HEK293T (cell line): ENCODE measurements around the gene SPPL3.

ENCODE experiments used
- CTCF ChIA-PET: fragments of 350-600 bp; formaldehyde crosslinking; extraction: SDS; loops from one replicate; lab custom pipeline; 2021; ENCODE audit warnings: antibody characterized with exemption, inconsistent platforms; lab: Yijun Ruan, JAX
- POLR2A ChIA-PET: fragments of 350-600 bp; formaldehyde crosslinking; extraction: SDS; loops from one replicate; lab custom pipeline; 2020; ENCODE audit warnings: antibody characterized with exemption, inconsistent platforms; lab: Yijun Ruan, JAX
- DNase-seq: peaks from one replicate; pipeline ENCODE4 v3.0.0; 2012; ENCODE audit warnings: mixed read lengths; ENCODE audit errors: extremely low spot score
- ARNT ChIP-seq: fragments of 450-650 bp; IDR thresholded peaks from 2 replicates; pipeline ENCODE4 v1.6.1; 2017; ENCODE audit warnings: mild to moderate bottlenecking
- BHLHE40 ChIP-seq: fragments of 450-650 bp; IDR thresholded peaks from 2 replicates; pipeline ENCODE4 v1.6.1; 2016; ENCODE audit warnings: mild to moderate bottlenecking, moderate library complexity, borderline replicate concordance
- CTBP1 ChIP-seq: fragments of 450-650 bp; IDR thresholded peaks from 2 replicates; pipeline ENCODE4 v1.6.1; 2016; ENCODE audit warnings: borderline replicate concordance
- ELF4 ChIP-seq: fragments of 450-650 bp; IDR thresholded peaks from 2 replicates; pipeline ENCODE4 v1.6.1; 2017; ENCODE audit warnings: antibody characterized with exemption
- FOXA1 ChIP-seq: fragments of 450-650 bp; IDR thresholded peaks from 2 replicates; pipeline ENCODE4 v1.6.1; 2016; ENCODE audit warnings: mild to moderate bottlenecking
- FOXK2 ChIP-seq: fragments of 450-650 bp; IDR thresholded peaks from 2 replicates; pipeline ENCODE4 v1.6.1; 2016; ENCODE audit warnings: mild to moderate bottlenecking
- FOXM1 ChIP-seq: fragments of 450-650 bp; IDR thresholded peaks from 2 replicates; pipeline ENCODE4 v1.6.1; 2017; ENCODE audit warnings: mild to moderate bottlenecking, borderline replicate concordance
- HDGF ChIP-seq: fragments of 450-650 bp; IDR thresholded peaks from 2 replicates; pipeline ENCODE4 v1.6.1; 2017; ENCODE audit warnings: antibody characterized with exemption, borderline replicate concordance
- L3MBTL2 ChIP-seq: fragments of 450-650 bp; conservative IDR thresholded peaks from 2 replicates; pipeline ENCODE4 v1.6.1; 2016; ENCODE audit warnings: mild to moderate bottlenecking
- LEF1 ChIP-seq: fragments of 450-650 bp; IDR thresholded peaks from 2 replicates; pipeline ENCODE4 v1.6.1; 2017; ENCODE audit warnings: mild to moderate bottlenecking, borderline replicate concordance
- NFRKB ChIP-seq: fragments of 450-650 bp; IDR thresholded peaks from 2 replicates; pipeline ENCODE4 v1.6.1; 2016; ENCODE audit warnings: mild to moderate bottlenecking, moderate library complexity
- SP1 ChIP-seq: fragments of 450-650 bp; IDR thresholded peaks from 2 replicates; pipeline ENCODE4 v1.6.1; 2017
- SUZ12 ChIP-seq: fragments of 450-650 bp; IDR thresholded peaks from 2 replicates; pipeline ENCODE4 v1.6.1; 2016; ENCODE audit warnings: mild to moderate bottlenecking
- TARDBP ChIP-seq: fragments of 450-650 bp; IDR thresholded peaks from 2 replicates; pipeline ENCODE4 v1.6.1; 2016
- ZNF384 ChIP-seq: fragments of 450-650 bp; IDR thresholded peaks from 2 replicates; pipeline ENCODE4 v1.6.1; 2016
- TF ChIP-seq, protein P1 (sequence below): fragments of 450-650 bp; IDR thresholded peaks from 2 replicates; pipeline ENCODE4 v1.6.1; 2016

SPPL3 gene

GRCh38 chr12:120870415-120870814, 33.7 kb downstream of the SPPL3 start:
- DNase-seq: no peak
- CTCF ChIA-PET: interaction anchor here (1.2 kb wide), 1 partner anchor 14 kb away, joined by 3 read pairs; no protein-coding TSS in a partner anchor
- TF ChIP-seq SUZ12: no peak
- no peak for TF ChIP-seq ZNF384
- TF ChIP-seq BHLHE40: no peak
- no peak for TF ChIP-seq FOXK2
- no peak for TF ChIP-seq CTBP1
- TF ChIP-seq LEF1: no peak
- TF ChIP-seq NFRKB: no peak
- no peak for TF ChIP-seq HDGF
- TF ChIP-seq TARDBP: no peak
- no peak for TF ChIP-seq FOXA1
- TF ChIP-seq FOXM1: no peak
- TF ChIP-seq, protein P1, sequence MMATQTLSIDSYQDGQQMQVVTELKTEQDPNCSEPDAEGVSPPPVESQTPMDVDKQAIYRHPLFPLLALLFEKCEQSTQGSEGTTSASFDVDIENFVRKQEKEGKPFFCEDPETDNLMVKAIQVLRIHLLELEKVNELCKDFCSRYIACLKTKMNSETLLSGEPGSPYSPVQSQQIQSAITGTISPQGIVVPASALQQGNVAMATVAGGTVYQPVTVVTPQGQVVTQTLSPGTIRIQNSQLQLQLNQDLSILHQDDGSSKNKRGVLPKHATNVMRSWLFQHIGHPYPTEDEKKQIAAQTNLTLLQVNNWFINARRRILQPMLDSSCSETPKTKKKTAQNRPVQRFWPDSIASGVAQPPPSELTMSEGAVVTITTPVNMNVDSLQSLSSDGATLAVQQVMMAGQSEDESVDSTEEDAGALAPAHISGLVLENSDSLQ: no peak
- no peak for TF ChIP-seq SP1
- no peak for TF ChIP-seq ELF4
- POLR2A ChIA-PET: no interaction called here

DNA sequence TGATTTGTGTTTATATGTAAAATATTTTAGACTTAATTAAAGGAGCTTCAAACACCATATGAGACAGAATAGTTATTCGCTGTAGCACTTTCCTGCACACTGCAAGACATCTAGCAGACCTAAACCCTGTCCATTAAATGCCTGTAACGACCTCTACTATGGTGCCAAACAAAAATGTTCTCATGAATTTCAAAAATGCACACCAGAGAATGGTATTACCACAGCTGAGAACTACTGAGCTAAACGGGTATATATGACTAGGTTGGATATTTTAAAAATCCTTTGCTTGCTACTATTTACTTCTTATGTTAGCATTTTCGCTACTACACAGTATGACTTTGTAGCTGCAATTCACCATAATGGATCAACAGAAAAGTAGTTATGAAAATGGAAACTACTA, 34.8 kb downstream of the SPPL3 start:
- ChIA-PET POLR2A (no interaction called here), CTCF (interaction anchor here (1.2 kb wide), 1 partner anchor 12 kb away, joined by 3 read pairs; no protein-coding TSS in a partner anchor)
- DNase-seq: no peak
- TF ChIP-seq L3MBTL2 (no peak), SP1 (no peak), FOXA1 (no peak), ARNT (no peak)

- DNase-seq: no peak
- CTCF ChIA-PET: no interaction called here
- POLR2A ChIA-PET: no interaction called here
- TF ChIP-seq LEF1: no peak
- TF ChIP-seq FOXA1: no peak
- TF ChIP-seq SP1: no peak
These were observed 38.0 kb downstream of the SPPL3 start for GRCh38 chr12:120866108-120866507.

GRCh38 chr12:120865098-120865497, 39.1 kb downstream of the SPPL3 start:
- CTCF ChIA-PET: no interaction called here

DNA sequence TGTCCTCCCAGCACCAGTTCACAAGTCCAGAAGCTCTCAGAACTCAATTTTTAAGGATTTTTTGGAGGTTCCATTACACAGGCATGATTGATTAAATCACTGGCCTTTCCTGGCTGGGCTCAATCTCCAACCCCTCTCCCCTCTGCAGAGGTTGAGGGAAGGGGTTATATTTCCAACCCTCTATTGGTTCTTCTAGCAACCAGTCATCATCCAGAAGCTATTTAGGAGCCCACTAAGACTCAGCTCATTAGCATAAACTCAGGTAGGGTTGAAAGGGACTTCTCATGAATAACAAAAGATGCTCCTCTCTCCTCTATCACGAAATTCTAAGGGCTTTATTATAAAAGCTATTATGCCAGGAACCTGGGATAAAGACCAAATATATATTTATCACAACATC, 41.5 kb downstream of the SPPL3 start:
- TF ChIP-seq TARDBP (no peak), LEF1 (no peak), ELF4 (no peak), FOXM1 (no peak)
- ChIA-PET CTCF (interaction anchor here (0.5 kb wide), 1 partner anchor 104 kb away, joined by 3 read pairs; no protein-coding TSS in a partner anchor), POLR2A (no interaction called here)
- no peak for DNase-seq

More at GRCh38 chr12:120865098-120865497, 39.1 kb downstream of the SPPL3 start:
- TF ChIP-seq LEF1: no peak
- no peak for TF ChIP-seq FOXA1
- no peak for TF ChIP-seq TARDBP
- TF ChIP-seq SUZ12: no peak
- TF ChIP-seq ELF4: no peak
- no peak for TF ChIP-seq FOXM1
- POLR2A ChIA-PET: no interaction called here
- no peak for DNase-seq

GRCh38 chr12:120861074-120861795, 42.9 kb downstream of the SPPL3 start:
- no peak for DNase-seq
- TF ChIP-seq FOXM1 (no peak), BHLHE40 (no peak), SP1 (no peak), SUZ12 (no peak), TARDBP (no peak), ZNF384 (no peak)
- POLR2A ChIA-PET: no interaction called here
- CTCF ChIA-PET: no interaction called here

DNA sequence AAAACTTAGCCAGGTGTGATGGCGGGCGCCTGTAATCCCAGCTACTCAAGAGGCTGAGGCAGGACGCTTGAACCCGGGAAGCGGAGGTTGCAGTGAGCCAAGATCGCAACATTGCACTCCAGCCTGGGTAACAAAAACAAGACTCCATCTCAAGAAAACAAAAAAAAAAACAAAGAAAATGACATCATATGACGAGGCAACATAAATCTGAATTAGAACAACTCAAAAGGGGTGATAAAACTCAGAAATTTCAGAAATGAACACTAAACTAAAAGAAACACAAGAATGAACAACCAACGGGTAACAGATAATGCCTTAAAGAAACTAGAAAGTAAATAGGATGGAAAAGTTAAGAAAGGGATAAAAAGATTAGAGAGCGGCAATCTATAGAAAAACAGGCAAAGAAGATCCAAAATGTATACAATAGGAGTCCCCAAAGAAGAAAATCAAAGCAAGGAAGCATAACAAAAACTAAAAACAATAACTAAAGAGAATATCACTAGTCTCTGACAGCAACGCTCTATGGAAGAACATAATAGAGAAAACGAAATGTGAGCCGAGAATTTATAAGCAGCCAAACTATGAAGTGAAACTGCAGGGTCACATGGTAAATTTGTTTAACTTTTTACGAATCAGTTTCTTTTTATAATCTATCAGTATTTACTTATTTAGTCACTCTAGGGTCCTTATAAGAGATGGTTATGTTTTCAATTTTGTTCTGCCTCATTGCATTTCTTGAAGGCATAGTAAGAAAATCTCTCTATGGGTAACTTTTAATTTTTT, 45.7 kb downstream of the SPPL3 start:
- POLR2A ChIA-PET: no interaction called here
- DNase-seq: no peak
- TF ChIP-seq ARNT: no peak
- TF ChIP-seq FOXM1: no peak
- no peak for TF ChIP-seq BHLHE40
- TF ChIP-seq SUZ12: no peak
- TF ChIP-seq ZNF384: no peak
- TF ChIP-seq CTBP1: no peak
- TF ChIP-seq TARDBP: no peak
- no peak for TF ChIP-seq NFRKB
- TF ChIP-seq FOXK2: no peak
- no peak for TF ChIP-seq L3MBTL2
- TF ChIP-seq HDGF: no peak
- TF ChIP-seq, protein P1: no peak
- TF ChIP-seq LEF1: no peak
- no peak for TF ChIP-seq FOXA1
- TF ChIP-seq SP1: no peak
- no peak for TF ChIP-seq ELF4
- CTCF ChIA-PET: no interaction called here
